Measurements from ENCODE around the gene ESD.
A peak's percentile ranks its signal among the peaks of the same experiment; 100 is the strongest.

ESD gene, protein sequence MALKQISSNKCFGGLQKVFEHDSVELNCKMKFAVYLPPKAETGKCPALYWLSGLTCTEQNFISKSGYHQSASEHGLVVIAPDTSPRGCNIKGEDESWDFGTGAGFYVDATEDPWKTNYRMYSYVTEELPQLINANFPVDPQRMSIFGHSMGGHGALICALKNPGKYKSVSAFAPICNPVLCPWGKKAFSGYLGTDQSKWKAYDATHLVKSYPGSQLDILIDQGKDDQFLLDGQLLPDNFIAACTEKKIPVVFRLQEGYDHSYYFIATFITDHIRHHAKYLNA

GRCh38 chr13:46796515-46797474, at the start of gene ESD:
Gene ESD, minus strand, starts transcription at chr13:46797161. Its CDS starts 5,748 bp downstream, at chr13:46791413.
- Mint-ChIP-seq H3K4me3 (peak within 1 kb of the TSS; percentile 92), H3K4me1 (ENCODE audit: low read depth) (peaks cover 42% of the 10 kb centered on the region), H3K27me3 (no peaks in the 10 kb centered on the region), H3K36me3 (ENCODE audit: low read depth) (peaks cover 46% of the 10 kb centered on the region), H3K27ac (peak within 1 kb of the TSS; percentile 95), H3K9me3 (no peaks in the 10 kb centered on the region)
- DNase-seq: peak; percentile 95

DNA sequence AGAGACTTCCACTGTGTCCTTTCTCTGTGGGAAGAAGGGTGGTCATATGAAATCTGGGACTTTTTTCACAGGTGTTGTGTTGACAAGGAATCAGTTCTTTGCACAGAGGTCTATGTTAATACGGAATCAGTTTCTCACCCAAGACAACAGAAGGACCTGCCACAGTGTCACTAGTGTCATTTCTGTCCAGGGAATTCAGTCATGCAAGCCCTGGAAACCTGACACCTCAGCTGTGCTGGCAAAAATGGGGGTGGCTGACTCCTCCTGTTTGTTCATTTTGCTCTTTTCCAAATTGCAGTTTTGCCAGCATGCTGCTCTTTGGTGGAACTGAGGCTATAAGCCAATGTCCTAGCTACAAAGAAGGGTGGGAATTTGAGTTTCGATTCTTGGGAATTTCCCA, 49.8 kb upstream of the ESD start:
- Mint-ChIP-seq H3K27ac (no peak overlapping the region), H3K4me3 (no peak overlapping the region), H3K9me3 (no peaks in the 10 kb centered on the region), H3K27me3 (peaks cover 6% of the 10 kb centered on the region), H3K36me3 (ENCODE audit: low read depth) (no peaks in the 10 kb centered on the region), H3K4me1 (ENCODE audit: low read depth) (no peaks in the 10 kb centered on the region)
- DNase-seq: no peak

- no peak overlapping the region for H3K4me3 Mint-ChIP-seq
- H3K27me3 Mint-ChIP-seq: peaks cover 3% of the 10 kb centered on the region
- H3K36me3 Mint-ChIP-seq (ENCODE audit: low read depth): no peaks in the 10 kb centered on the region
- DNase-seq: no peak
- no peak overlapping the region for H3K27ac Mint-ChIP-seq
- no peaks in the 10 kb centered on the region for H3K9me3 Mint-ChIP-seq
- no peaks in the 10 kb centered on the region for H3K4me1 Mint-ChIP-seq (ENCODE audit: low read depth)
These were observed 48.2 kb upstream of the ESD start for GRCh38 chr13:46845146-46845545.

DNA sequence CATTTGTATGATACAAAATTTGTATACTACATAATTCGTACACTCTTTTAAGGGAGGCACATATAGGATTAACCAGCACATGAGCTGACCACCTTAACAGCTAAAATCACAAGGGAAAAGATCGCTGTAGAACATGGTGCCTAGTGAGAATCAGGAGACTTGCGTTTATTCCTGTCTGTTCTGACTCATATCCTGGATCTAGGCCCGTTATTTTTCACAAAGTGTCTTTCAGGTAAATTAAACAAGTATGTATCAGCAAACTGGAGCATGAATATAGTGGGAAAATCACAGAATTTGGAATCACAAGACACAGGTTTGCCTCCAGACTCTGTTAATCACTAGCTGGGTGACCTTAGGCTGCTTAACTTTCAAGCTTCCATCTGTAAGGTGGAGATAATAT, 47.5 kb upstream of the ESD start:
- Mint-ChIP-seq H3K4me1 (ENCODE audit: low read depth) (no peaks in the 10 kb centered on the region), H3K27me3 (peaks cover 3% of the 10 kb centered on the region), H3K27ac (no peak overlapping the region), H3K4me3 (no peak overlapping the region), H3K36me3 (ENCODE audit: low read depth) (no peaks in the 10 kb centered on the region), H3K9me3 (no peaks in the 10 kb centered on the region)
- DNase-seq: no peak

GRCh38 chr13:46839399-46839798, 42.4 kb upstream of the ESD start:
- Mint-ChIP-seq H3K9me3 (no peaks in the 10 kb centered on the region), H3K4me3 (no peak overlapping the region), H3K4me1 (ENCODE audit: low read depth) (no peaks in the 10 kb centered on the region), H3K27ac (no peak overlapping the region), H3K36me3 (ENCODE audit: low read depth) (no peaks in the 10 kb centered on the region), H3K27me3 (peaks cover 6% of the 10 kb centered on the region)
- DNase-seq: no peak

DNA sequence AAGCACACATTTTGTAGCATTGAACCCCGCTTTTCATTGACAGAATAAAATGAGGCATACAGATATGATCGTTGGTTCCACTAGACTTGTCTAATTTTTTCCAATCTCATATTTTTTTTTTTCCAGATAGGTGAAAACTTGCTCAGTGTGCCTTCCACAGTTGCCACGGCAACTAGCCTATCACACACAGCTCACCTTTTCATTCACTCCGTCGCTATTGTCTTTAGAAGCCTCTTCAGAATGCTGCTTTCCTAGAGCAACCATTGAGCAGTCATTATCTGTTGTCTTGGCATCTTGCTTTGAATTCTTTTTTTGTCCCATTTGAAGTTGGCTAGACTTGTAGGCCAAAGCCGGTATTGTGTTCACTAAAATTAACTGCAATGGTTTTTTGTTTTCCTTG, 37.7 kb upstream of the ESD start:
- Mint-ChIP-seq H3K36me3 (ENCODE audit: low read depth) (no peaks in the 10 kb centered on the region), H3K27me3 (peaks cover 6% of the 10 kb centered on the region), H3K4me3 (no peak overlapping the region), H3K9me3 (no peaks in the 10 kb centered on the region), H3K4me1 (ENCODE audit: low read depth) (no peaks in the 10 kb centered on the region), H3K27ac (no peak overlapping the region)
- no peak for DNase-seq

DNA sequence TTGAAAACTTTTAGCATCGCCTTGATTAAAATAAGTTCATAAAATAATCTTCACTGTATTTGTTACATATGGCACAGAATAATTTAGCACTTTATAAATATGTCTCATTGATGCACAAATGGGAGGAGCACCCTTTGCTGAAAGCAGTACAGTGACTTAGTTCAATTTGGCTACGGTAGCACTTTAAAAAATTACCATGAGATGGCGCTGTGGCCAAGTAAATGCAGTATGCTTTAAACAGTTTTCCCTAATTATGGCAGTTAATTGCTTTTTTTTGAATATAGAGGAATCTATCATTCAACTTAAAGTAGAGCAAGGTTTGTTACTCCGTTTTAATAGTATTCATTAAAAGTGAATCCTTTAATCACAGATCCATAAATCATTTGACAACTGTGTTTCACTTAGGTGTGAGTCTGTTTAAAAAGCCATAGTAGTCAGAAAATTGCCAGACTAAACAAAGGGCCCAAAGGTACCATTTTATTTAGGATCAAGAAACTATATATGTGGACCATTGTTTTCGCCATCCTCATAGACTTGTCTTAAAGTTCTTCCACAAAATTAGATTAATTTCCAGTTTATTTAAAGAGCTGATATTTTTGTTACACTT, 34.7 kb upstream of the ESD start:
- Mint-ChIP-seq H3K27me3 (no peaks in the 10 kb centered on the region), H3K9me3 (no peaks in the 10 kb centered on the region), H3K4me3 (no peak overlapping the region), H3K27ac (no peak overlapping the region), H3K36me3 (ENCODE audit: low read depth) (no peaks in the 10 kb centered on the region), H3K4me1 (ENCODE audit: low read depth) (no peaks in the 10 kb centered on the region)
- no peak for DNase-seq

DNA sequence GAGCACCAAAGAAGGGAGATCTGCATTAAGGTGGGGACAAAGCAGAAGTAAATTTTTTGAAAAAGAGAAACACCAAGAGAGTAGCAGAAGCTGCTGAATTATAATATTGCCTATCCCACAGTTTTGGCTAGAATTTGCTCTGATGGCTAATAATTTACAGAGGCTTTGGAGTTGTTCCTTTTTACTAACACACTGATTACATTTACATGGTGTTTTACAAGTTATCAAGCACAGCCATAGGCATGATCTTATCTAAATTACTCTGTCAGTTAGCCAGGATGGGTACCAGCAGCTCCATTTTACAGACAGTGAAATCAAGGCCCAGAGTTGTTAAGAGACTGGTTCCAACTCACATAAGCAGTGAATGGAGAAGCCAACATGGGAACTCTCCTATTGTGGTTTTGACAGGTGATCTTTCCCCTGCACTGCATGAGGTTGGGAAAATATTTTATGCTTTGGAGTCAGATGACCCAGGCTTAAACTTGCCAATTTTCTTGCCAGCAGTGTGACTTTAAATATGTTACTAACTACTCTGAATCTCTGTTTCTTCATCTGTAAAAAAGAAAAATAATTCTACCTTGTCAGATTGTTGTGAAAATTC, 33.5 kb upstream of the ESD start:
- no peaks in the 10 kb centered on the region for H3K9me3 Mint-ChIP-seq
- H3K27ac Mint-ChIP-seq: no peak overlapping the region
- H3K36me3 Mint-ChIP-seq (ENCODE audit: low read depth): no peaks in the 10 kb centered on the region
- H3K27me3 Mint-ChIP-seq: no peaks in the 10 kb centered on the region
- DNase-seq: no peak
- H3K4me1 Mint-ChIP-seq (ENCODE audit: low read depth): no peaks in the 10 kb centered on the region
- H3K4me3 Mint-ChIP-seq: no peak overlapping the region

- Mint-ChIP-seq H3K27ac (no peak overlapping the region), H3K4me3 (no peak overlapping the region), H3K27me3 (no peaks in the 10 kb centered on the region), H3K4me1 (ENCODE audit: low read depth) (no peaks in the 10 kb centered on the region), H3K9me3 (no peaks in the 10 kb centered on the region), H3K36me3 (ENCODE audit: low read depth) (no peaks in the 10 kb centered on the region)
- no peak for DNase-seq
These were observed 25.6 kb upstream of the ESD start for GRCh38 chr13:46822551-46822950.

DNA sequence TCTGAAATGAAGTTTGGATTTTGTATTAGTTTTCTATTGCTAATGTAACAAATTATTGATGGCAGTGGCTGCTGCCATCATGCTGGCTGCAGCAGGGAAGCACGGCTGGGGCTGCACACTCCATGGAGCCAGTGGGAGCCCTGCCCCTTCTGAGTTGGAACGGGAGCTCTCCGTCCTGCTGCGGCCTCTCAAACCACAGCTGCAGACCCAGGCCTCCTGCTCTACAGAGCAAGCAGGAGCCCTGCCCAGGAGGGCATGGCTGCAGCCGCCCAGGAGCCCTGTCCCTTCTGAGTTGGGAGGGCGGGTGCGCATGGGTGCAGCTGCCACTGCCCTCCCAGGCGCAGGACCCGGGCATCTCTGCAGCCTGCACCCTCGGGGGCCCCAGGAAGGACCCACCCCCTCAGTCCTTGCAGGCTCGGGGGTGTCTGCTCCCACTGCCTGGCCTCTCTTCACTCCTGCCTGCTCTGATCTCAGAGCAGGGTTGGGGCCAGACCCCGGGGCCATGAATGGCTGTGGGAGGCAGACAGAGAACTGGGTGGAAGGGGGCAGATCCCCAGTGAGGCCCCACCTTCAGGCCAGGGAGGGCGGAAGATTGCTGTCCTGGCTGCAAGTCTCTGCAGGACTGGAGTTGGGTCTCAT, 21.0 kb upstream of the ESD start:
- H3K4me1 Mint-ChIP-seq (ENCODE audit: low read depth): no peaks in the 10 kb centered on the region
- no peak for DNase-seq
- no peak overlapping the region for H3K4me3 Mint-ChIP-seq
- no peaks in the 10 kb centered on the region for H3K27me3 Mint-ChIP-seq
- H3K36me3 Mint-ChIP-seq (ENCODE audit: low read depth): no peaks in the 10 kb centered on the region
- peaks cover 4% of the 10 kb centered on the region for H3K9me3 Mint-ChIP-seq
- H3K27ac Mint-ChIP-seq: no peak overlapping the region

DNA sequence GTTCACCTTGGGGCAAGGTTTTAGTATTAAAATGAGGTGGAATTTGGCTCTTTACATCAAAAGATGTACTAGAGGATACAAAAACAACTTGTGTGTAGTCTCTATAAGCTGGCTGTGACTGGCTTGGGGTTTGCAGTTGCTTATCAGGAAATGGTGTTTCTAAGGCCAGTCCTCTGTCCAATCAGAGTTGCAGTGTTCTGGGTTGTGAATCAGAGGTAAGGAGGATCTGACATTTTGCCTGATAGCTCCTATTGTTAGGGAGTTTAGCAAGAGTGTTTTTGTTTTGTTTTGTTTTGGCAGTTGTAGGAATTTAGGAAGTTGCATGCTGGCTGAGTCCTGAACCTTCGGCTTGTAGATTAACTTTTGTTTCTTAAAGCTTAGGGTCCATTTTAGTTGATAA, 20.1 kb upstream of the ESD start:
- H3K4me1 Mint-ChIP-seq (ENCODE audit: low read depth): peaks cover 4% of the 10 kb centered on the region
- H3K9me3 Mint-ChIP-seq: peaks cover 12% of the 10 kb centered on the region
- H3K27me3 Mint-ChIP-seq: peaks cover 1% of the 10 kb centered on the region
- no peak overlapping the region for H3K27ac Mint-ChIP-seq
- peaks cover 4% of the 10 kb centered on the region for H3K36me3 Mint-ChIP-seq (ENCODE audit: low read depth)
- DNase-seq: no peak
- H3K4me3 Mint-ChIP-seq: no peak overlapping the region

GRCh38 chr13:46816371-46816770, 19.4 kb upstream of the ESD start:
- no peak overlapping the region for H3K4me3 Mint-ChIP-seq

DNA sequence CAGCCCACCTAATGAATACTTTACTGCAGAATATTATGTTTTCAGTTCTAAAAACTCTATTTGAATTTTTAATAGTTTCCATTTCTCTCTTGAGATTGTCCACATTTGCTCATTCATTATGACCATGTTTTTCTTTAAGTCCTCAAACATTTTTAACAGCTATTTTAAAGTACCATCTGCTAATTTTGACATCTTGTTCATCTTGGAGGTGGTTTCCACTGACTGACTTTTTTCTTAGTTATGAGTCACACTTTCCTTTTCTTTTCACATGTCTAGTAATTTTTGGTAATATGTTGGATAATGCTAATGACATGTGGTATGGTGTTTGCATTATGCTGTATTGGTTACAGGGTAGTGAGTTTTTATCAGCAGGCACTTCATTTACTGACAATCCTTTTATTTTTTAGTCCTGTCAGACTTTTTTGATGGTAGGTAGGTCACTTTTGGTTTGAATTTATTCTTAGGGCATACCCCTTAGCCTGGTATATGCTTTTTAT, 15.4 kb upstream of the ESD start:
- Mint-ChIP-seq H3K27ac (no peak overlapping the region), H3K27me3 (peaks cover 25% of the 10 kb centered on the region), H3K9me3 (peaks cover 18% of the 10 kb centered on the region), H3K4me1 (ENCODE audit: low read depth) (peaks cover 4% of the 10 kb centered on the region), H3K4me3 (no peak overlapping the region), H3K36me3 (ENCODE audit: low read depth) (peaks cover 4% of the 10 kb centered on the region)
- no peak for DNase-seq

More at GRCh38 chr13:46816371-46816770, 19.4 kb upstream of the ESD start:
- peaks cover 18% of the 10 kb centered on the region for H3K9me3 Mint-ChIP-seq
- no peak overlapping the region for H3K27ac Mint-ChIP-seq
- peaks cover 4% of the 10 kb centered on the region for H3K4me1 Mint-ChIP-seq (ENCODE audit: low read depth)
- DNase-seq: no peak
- H3K36me3 Mint-ChIP-seq (ENCODE audit: low read depth): peaks cover 4% of the 10 kb centered on the region
- H3K27me3 Mint-ChIP-seq: peaks cover 7% of the 10 kb centered on the region

- H3K9me3 Mint-ChIP-seq: peaks cover 18% of the 10 kb centered on the region
- peaks cover 25% of the 10 kb centered on the region for H3K27me3 Mint-ChIP-seq
- peaks cover 4% of the 10 kb centered on the region for H3K36me3 Mint-ChIP-seq (ENCODE audit: low read depth)
- H3K4me3 Mint-ChIP-seq: no peak overlapping the region
- H3K4me1 Mint-ChIP-seq (ENCODE audit: low read depth): peaks cover 4% of the 10 kb centered on the region
- no peak overlapping the region for H3K27ac Mint-ChIP-seq
- DNase-seq: no peak
These were observed 13.5 kb upstream of the ESD start for GRCh38 chr13:46810440-46810839.

All from activated T-cell treated with anti-CD3 and anti-CD28 coated beads, Interleukin-2, amount 50 U/mL, for 24 hours (primary cell).